ENCODE measurements around the gene SLC30A2.

GRCh38 chr1:26025517-26025916 is 20.4 kb downstream of the SLC30A2 start:
- no peak for TF ChIP-seq CTCF (conservative IDR thresholded peaks at IDR 0.05; ENCODE audit: low read depth, low read length)
- TF ChIP-seq EZH2 (IDR thresholded peaks at IDR 0.05; ENCODE audit: low read length, unreplicated experiment), result no peak

All from PC-3 (cell line).